Kidney tubule cell (primary cell): ENCODE measurements around the gene ODAD4.
A peak's percentile ranks its signal among the peaks of the same experiment; 100 is the strongest.

ENCODE experiments used
- DNase-seq: peaks from one replicate; pipeline ENCODE4 v3.0.0-alpha.2; 2018; ENCODE audit warnings: low spot score

Gene ODAD4, protein sequence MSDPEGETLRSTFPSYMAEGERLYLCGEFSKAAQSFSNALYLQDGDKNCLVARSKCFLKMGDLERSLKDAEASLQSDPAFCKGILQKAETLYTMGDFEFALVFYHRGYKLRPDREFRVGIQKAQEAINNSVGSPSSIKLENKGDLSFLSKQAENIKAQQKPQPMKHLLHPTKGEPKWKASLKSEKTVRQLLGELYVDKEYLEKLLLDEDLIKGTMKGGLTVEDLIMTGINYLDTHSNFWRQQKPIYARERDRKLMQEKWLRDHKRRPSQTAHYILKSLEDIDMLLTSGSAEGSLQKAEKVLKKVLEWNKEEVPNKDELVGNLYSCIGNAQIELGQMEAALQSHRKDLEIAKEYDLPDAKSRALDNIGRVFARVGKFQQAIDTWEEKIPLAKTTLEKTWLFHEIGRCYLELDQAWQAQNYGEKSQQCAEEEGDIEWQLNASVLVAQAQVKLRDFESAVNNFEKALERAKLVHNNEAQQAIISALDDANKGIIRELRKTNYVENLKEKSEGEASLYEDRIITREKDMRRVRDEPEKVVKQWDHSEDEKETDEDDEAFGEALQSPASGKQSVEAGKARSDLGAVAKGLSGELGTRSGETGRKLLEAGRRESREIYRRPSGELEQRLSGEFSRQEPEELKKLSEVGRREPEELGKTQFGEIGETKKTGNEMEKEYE

DNA sequence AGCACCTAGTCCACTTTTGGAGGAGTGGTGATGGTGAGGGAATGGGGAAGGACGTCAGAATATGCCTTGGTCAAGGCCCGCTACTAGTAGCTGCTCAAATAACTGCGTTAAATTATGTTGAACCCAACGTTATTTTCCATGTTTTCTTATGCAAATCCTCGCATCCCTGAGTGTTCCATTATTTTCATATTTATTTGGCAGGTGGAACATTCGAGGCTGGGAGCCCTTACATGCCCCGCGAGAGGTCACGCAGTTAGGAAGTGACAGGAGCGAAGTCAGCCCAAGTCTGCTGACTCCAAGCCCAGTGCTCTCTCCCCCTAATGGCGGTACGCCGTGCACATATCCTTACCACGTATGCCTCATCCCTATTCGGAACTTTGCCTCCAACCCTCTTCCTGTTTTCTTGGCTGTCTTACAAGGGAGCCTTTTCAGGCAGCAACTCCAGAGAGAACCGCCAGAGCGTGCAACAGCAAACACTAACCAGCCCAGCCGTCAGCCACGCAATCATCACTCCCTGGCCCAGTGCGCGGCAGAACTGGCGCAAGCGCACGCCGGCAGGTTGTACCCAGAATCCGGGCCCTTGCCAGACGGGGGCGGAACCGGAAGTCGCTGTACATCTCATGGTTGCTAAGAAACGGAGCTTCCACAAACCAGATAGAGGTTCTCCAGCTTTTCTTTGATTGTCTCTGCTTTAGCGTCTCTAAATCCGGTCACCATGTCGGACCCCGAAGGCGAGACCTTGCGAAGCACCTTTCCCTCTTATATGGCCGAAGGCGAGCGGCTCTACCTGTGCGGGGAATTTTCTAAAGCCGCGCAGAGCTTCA is at the start of gene ODAD4:
Gene ODAD4, plus strand, starts transcription at position 609 of the 824 bp plus-strand sequence. Its CDS starts 107 bp downstream, at position 716.
- peak; percentile 99 for DNase-seq

DNA sequence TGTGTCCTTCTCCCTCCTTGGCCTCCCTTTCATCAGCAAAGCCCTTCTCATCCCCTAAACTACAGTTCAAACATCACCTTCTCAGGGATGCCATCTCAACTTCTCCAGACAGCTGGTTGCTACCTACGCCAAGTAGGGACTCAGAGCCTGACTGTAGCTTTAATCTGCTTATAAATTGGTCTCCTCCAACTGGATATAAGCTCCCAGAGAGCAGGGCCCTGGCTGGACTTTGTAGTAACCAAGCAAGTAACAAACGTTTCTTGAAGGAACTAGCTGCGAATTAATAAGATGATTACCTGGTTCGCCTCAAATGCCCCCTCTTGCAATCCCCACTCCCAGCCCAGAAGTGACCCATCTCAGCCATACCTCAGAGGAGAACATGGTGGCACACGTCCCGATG is 47.7 kb upstream of the ODAD4 start:
- no peak for DNase-seq

DNA sequence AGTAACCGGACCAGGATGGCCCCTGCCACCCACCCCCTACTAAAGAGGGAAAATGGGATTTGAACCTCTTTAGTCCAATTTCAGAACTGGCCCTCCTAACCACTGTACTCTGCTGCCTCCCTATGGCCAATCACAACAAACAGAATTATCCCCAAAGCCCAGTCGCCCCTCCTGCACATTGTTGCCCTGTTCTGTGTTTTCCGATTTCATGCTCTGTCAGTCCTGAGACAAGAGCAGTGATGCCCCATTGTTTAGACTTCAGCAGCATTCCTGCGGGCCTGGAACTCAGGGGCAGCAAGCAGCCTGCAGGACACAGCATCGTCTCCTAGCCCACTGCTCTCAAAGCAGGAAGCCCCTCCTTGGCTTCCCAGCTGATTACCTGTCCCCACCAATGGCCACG is 44.7 kb upstream of the ODAD4 start:
- DNase-seq = no peak

DNA sequence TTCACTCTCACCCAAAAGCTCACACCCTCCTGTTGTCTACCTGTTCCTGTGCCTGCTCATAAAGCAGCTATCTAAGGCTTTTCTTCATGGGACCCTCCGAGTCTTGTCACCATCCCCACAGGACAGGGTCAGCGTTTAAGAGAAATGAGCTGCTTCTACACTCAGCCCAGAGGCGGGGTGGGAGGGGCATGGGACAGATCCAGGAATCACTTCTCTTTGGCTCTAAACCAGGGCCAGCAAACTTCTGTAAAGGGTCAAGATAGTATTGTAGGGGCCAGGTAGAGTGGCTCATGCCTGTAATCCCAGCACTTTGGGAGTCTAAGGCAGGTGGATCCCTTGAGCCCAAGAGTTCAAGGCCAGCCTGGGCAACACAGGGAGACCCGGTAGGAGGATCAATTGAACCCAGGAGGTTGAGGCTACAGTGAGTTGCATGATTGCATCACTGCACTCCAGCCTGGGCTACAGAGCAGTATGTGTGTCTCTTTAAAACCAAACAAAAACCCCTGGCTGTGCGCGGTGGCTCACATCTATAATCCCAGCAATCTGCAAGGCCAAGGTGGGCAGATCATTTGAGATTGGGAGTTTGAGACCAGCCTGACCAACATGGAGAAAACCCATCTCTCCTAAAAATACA is 42.0 kb upstream of the ODAD4 start:
- no peak for DNase-seq

DNA sequence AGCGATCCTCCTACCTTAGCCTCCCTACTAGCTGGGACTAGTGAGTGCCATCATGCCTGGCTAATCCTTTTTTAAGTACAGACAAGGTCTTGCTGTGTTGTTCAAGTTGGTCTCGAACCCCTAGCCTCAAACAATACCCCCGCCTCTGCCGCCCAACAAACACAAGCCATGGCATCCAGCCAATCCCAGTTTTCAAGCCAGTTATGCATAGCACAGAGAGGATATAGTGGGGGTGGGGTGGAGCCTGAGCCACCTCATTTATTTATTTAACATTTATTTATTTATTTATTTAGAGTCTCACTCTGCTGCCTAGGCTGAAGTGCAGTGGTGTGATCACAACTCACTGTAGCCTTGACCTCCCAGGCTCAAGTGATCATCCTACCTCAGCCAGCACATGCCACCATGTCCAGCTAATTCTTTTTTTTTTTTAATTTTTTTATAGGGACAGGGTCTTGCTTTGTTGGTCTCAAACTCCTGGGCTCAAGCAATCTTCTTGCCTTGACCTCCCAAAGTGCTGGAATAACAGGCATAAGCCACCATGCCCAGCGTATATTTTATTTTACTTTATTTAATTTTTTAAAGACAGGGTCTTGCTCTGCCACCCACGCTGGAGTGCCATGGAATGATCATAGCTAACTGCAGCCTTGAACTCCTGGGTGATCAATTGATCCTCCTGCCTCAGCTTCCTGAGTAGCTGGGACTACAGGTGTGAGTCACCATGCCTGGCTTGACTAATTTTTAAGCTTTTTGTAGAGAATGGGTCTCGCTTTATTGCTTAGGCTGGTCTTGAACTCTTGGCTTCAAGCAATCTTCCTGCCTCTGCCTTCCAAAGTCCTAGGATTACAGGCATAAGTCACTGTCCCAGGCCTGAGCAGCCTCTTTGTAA is 39.0 kb upstream of the ODAD4 start:
- peak; percentile 55 for DNase-seq

DNA sequence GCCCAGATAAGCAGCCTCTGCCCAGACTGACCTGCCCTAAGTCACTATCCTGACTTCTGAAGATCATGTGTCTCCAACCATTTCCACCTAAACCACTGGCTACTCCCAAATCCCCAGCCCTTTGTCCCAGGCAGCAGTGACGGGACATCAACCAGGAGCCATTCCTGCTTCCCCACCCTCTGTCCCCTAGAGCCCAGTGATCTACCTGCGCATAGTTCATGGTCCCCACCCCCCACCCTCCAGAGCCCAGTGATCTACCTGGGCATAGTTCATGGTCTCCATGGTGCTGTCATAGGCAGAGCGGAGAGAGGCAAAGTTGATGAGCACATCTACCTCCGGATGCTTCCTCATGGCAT is 38.4 kb upstream of the ODAD4 start:
- DNase-seq = no peak

DNA sequence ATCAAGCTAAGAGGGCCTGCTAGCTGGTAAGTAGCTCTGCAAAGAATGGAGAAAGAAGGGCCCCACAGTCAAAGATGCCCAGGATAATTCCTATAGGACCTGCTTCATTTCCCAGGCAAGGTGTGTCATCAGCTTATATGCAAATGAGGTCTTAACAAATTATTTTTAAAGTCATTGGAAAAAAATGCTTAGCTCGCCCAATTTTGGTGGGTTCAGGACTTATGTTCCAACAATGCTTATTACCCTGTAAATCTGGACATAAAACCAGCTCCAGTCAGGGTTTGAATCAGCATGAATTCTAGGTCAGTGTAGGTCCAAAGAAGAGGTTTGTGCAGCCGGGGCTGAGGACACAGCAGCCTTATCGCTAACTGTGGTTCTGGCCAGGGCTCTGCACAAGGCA is 37.0 kb upstream of the ODAD4 start:
- no peak for DNase-seq

DNA sequence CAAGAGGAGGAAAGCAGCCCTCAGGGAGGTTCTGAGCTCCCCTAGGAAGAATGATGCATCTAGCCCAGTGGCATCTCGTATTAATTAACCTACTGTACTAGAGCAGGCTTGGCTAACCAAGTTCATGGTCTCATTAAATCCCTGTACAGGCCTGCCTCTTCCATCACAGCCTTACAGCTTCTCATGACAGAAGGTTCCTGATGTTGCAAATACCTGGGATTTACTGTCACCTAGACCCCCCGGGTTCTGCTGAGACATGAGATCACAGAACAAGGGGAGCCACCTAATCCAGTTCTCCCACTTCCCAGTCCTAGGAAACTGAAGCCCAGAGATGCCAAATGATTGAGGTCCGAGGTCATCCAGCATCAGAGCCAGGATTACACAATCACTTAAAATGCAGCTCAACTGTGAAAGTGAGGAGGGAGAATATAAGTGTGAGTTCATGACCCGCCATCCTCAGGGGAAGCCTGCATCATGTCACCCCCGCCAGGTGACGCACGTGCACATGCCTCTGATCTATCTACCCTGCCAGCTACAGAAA is 35.6 kb upstream of the ODAD4 start:
- peak; percentile 97 for DNase-seq

DNA sequence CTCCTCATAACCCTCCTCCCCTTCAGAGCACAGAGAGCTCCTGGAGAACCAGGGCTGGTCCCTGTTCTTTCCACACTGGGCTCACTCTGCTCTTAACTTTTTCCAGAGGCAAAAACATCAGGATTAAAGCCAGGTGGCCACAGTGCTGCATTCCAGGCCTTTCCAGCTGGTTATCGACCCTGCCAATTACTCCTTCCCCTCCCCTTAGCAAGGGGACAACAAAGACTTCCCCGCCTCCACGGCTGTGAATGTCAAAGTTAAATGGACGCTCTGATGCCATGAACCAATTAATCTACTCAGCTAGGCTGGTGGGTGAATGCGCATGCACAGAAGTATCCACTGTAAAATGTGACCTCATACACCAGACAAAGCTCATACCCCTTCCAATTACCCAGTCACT is 34.8 kb upstream of the ODAD4 start:
- DNase-seq = no peak

DNA sequence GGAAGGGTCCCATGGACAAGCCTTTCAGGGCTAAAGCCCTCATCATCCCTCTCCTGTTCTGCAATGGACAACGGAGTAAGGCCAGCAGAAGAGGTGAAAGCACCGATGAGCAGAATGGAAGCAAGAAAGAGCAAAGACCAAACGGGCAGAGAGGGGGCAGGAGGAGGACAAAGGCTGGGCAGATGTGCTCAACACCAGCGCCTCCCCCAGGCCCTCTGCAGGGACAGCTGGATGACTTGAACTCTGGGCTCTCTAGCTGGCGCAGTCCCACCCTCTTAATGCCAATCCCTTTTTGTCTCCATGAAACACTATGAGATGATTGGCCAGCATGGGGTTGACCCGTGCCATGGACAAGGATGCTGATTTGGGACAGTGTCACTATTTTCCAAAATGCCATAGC is 33.7 kb upstream of the ODAD4 start:
- no peak for DNase-seq

DNA sequence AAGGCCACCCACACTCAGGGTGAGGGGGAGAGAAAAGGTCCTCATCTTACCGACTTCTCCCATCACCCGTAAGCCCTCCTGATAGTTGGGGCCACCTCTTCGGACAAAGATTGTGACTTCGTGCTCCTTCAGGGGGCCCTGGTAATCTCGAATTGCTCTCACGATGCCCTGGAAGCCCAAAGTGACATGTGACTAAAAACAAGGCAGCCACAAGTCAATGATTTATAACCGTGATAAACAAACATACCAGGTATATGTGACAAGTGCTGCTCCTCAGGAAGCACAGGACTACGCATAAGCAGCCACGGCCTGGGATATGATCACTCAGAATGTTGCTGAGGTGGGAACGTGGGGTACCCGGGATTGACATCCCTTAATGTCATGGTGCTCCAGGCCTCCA is 28.8 kb upstream of the ODAD4 start:
- DNase-seq = no peak

DNA sequence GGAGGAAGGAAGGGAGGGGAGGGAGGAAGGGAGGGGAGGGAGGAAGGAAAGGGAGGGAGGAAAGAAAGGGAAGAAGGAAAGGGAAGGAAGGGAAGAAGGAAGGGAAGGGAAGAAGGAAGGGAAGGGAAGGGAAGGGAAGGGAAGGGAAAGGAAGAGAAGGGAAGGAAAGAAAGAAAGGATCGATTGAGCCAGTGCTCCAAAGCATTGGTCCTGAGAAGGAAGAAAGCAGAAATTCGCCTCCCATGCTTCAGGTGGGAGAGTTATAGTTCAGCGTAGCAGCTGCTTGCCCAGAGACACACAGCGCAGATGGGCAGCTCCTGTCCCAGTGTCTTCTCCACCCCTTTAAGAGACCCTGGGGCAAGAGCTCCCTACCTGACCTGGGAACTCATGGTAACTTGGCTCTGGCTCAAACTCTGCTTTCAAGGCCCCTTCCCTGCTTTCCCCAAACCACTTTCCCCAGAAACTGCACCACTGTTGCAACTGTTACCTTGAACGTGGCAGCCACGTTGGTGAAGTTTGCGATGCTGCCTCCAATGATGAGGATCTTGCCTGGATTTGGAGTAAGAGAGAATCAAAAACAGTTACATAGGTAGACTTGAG is 26.1 kb upstream of the ODAD4 start:
- no peak for DNase-seq

DNA sequence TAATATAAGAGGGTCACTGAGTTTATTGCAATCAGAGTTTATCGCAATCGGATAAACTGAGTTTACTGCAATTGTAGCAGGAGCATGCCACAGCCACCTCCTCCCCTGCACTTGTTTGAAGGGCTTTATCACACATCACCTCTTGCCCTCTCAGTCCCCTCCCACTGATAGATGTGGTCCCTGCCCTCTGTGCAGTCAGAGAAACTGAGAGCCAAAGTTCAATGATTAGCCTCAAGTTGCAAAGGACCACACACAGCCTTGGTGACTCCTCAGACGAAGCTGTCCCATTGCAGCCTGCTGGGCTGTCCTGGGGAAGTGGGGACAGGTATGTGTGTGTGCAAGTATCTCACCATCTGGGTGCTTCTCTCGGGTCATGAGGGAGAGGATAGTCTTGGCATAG is 25.2 kb upstream of the ODAD4 start:
- DNase-seq = no peak

DNA sequence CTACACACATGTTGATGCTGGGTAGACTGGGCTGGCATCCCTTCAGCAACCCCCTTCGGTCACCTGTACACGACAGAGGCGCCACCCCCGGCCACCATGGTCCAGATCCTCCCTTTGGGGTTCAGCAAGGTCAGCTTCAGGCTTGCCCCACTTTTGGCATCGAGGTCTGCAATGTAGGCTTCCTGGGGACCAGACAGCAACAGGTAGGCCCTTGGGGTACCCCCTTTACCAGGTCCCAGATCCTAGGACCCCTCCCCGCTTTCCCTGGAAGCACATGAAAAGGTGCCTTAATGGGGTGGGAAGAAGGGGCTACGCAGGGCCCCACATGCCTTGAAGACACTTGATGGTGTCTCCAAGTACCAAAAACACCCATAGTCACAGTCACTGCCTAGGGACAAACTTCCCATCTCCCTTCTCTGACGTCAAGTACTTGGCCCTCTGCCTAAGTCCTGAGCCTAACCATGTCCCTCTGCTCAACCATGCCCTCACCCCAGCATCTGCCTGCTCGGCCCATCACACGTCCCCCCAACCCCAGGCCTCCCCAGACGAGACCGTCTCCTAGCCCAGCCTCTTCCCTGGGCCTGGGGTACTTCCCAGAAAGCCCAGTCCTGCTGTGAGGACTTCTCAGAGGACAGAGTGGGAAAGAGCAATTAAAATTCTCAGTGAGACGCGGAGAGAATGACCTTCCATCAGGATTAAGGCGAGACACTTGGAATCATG is 23.8 kb upstream of the ODAD4 start:
- no peak for DNase-seq

DNA sequence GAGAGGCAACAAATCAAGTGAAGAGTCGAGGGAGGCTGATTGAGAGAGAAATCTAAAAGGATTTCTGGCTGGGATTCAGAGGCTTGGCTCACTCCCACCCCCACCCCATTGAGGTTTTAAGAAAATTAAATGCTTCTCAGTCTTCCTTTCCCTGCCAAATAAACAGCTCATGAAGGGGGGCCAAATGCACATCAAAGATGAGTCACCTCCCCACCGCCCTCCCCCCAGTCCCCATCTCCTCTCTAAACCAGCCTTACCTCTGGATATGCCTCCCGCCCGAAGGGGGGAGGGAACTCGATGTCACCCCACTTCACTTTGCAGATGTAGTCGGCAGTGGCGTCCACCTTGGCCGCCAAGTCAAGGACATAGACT is 23.2 kb upstream of the ODAD4 start:
- peak; percentile 64 for DNase-seq

DNA sequence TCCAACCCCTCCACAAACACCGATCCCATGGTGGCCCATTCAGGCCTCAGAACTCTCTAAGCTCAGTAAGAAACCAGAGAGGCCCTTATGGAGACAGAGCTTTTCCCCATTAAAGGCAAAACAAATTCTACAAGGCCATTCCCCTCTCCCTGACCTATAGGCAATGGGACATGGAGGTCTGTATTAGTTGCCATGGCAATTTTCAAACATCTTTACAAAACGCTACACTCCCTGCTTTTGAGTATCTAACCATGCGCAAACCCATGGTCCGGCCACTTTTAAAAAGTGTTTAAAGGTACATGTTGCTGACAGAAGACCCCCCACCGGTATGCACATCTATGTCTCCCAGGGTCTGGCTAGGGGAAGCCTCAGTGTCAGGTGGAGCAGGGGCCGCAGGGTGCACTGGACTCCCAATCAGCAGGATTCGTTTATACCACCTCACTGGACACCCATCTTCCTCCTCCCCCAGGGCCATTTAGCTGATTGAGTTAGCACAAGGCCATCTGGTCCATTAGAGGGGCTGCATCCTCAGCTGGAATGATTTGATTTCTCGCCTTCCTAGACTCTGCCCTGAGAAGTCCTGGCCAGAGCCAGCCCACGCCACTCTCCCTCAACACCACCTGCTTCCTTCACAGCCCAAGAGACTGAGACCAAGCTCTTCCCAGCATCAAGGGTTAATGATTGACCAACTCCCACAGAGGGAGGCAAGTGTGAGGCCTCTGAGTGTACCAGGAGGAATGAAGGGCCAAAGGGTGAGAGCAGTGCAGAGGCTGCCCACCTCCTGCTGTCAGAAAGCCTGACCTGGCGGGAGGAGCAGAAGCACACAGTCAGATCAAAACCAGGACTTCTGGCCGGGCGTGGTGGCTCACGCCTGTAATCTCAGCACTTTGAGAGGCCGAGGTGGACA is 22.5 kb upstream of the ODAD4 start:
- DNase-seq = peak; percentile 99

DNA sequence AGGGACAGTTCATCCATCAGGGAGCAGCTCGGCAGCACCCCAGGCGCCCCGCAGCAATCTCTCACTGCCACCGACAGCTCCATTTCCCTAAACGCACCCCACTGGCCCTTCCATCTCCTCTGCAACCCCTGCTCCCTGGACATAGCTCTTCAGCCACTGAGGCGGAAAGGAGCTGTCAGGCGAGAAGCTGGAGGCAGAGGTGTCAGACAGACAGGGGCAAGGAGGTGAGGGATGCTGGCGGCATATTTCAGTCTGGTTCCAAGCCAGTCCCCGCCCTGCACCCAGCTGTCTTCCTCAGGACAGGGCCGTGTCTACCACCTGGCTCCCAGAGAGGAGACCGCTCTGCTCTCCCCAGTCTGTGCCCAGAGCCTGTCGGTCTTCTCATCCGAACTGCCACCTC is 21.3 kb upstream of the ODAD4 start:
- peak; percentile 70 for DNase-seq

DNA sequence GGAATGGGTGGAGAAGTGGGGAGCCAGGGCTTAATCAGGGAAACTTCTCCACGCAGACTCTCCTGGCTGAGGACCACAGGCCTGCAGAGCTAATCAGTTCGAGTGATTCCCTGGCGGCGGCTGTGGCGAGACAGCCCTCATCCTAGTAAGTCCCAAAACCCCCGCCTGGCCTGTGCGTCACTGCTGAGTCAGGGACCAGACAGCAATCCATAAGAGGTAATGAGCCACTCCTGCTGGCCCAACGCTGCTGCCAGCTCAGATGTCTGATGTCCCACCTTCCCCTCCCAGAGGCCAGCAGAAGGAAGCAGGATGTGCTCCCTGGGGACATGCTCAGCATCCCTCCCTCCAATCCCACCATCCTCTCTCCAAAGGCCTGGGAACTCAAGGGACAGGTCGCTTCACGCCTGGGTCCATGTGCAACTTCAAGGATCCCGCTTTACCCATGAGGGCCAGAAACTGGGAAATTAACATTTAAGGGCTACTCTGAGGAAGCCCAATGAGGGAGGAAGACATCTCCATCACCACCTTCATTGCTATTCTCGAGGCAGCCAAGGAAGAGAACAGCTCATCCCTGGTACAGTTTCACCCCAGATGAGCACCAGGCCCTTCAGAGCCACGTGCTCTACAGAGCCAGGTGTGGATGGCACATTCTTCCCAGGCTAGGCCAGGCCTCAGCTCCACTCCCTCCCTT is 19.6 kb upstream of the ODAD4 start:
- peak; percentile 99 for DNase-seq
